Tibial artery (tissue), 4 donors: ENCODE measurements around the gene TGFBR3.

Experiments
- DNase-seq, 2 donors: peaks; one replicate each; pipeline ENCODE4 v3.0.0-alpha.2; 2019
- H3K27ac ChIP-seq, 2 donors: fragments of 200-600 bp; sonication (generic) in 1 of 2; 1 replicate in 1 of 2; 2 replicates in 1 of 2; pipeline ENCODE4 v1.5.1; 2018 to 2019; ENCODE audit warnings: mild to moderate bottlenecking in 1 of 2
- H3K27me3 ChIP-seq, 2 donors: fragments of 200-600 bp; sonication (generic) in 1 of 2; one replicate each; pipeline versions ENCODE4 v1.5.1 to v1.6.0; 2016 to 2019
- H3K36me3 ChIP-seq, 3 donors: fragments of 200-600 bp; sonication (generic) in 2 of 3; one replicate each; pipeline ENCODE4 v1.5.1; 2016 to 2019; ENCODE audit warnings: mild to moderate bottlenecking in 2 of 3
- H3K4me1 ChIP-seq, 4 donors: fragments of 200-600 bp; sonication (generic) in 2 of 4; 1 replicate in 3 of 4; 2 replicates in 1 of 4; pipeline ENCODE4 v1.5.1; 2016 to 2019
- H3K4me3 ChIP-seq, 2 donors: fragments of 200-600 bp; sonication (generic) in 1 of 2; 1 replicate in 1 of 2; 2 replicates in 1 of 2; pipeline ENCODE4 v1.5.1; 2018 to 2019; ENCODE audit warnings: mild to moderate bottlenecking in 2 of 2
- H3K9me3 ChIP-seq, 3 donors: fragments of 200-600 bp; sonication (generic) in 1 of 3; one replicate each; pipeline ENCODE4 v1.5.1; 2016 to 2019
- intact Hi-C: fragments of 100-400 bp; cut with DNase I; formaldehyde crosslinking; loops from one replicate; pipeline ENCODE4 v1.15.0; 2023; ENCODE audit warnings: low total_unique reads
- TF ChIP-seq, protein P1 (sequence below), 2 experiments: fragments of 200-600 bp in 1 of 2; fragments of 450-650 bp in 1 of 2; IDR thresholded peaks; one replicate each; pipeline ENCODE4 v1.5.1; 2017 to 2019; ENCODE audit warnings: antibody characterized with exemption in 2 of 2, mild to moderate bottlenecking in 1 of 2, moderate library complexity in 1 of 2

Gene TGFBR3

DNA sequence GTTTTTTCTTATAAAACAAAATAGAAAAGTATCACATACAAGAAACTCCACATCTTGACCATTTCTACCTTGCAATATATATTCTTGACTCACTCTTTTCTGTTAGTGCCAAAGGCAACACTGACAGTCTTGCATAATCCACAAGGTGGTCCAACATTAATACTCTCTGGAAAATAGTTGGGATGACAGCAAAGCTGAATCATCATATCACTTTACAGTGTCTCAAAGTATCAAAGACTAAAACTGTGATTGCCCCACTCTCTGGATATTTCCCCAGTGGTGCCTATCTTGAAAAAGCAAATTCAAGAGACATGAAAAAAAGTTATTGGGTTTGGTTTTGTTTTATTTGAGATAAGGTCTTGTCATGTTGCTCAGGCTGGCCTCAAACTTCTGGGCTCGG lies 14.6 kb upstream of the TGFBR3 start:
- Histone ChIP-seq H3K27ac (no peak overlapping the region), H3K9me3 (no peaks in the 10 kb centered on the region), H3K4me1 (peaks cover 0 to 14% (median 0%) of the 10 kb centered on the region in 4 donors), H3K4me3 (no peak overlapping the region), H3K36me3 (no peaks in the 10 kb centered on the region), H3K27me3 (no peaks in the 10 kb centered on the region)
- TF ChIP-seq, protein P1, sequence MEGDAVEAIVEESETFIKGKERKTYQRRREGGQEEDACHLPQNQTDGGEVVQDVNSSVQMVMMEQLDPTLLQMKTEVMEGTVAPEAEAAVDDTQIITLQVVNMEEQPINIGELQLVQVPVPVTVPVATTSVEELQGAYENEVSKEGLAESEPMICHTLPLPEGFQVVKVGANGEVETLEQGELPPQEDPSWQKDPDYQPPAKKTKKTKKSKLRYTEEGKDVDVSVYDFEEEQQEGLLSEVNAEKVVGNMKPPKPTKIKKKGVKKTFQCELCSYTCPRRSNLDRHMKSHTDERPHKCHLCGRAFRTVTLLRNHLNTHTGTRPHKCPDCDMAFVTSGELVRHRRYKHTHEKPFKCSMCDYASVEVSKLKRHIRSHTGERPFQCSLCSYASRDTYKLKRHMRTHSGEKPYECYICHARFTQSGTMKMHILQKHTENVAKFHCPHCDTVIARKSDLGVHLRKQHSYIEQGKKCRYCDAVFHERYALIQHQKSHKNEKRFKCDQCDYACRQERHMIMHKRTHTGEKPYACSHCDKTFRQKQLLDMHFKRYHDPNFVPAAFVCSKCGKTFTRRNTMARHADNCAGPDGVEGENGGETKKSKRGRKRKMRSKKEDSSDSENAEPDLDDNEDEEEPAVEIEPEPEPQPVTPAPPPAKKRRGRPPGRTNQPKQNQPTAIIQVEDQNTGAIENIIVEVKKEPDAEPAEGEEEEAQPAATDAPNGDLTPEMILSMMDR (IDR thresholded peaks at IDR 0.05): no peak
- no peak for DNase-seq
- intact Hi-C loops: no loop called here

DNA sequence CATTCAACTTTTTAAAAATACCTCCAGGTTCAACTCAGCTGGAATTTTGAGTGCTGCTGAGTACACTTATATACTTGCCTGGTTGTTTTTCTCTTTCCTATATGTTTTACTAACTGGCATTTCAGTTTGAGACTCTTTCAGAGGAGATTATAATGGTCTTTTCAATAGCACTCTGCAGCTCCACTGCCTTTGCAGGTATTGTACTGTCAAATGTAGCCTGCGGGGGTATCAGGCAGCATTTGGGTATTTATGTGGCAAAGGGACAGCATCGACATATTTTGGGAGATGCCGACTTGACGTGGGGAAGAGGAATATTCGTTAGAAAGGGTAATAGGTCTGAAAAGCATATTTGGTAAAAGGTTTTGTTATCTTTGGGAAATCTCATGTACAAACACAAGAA lies 11.1 kb upstream of the TGFBR3 start:
- TF ChIP-seq, protein P1 (IDR thresholded peaks at IDR 0.05): no peak
- H3K4me3 ChIP-seq: no peak overlapping the region
- H3K36me3 ChIP-seq: no peaks in the 10 kb centered on the region
- intact Hi-C loops: no loop called here
- no peaks in the 10 kb centered on the region for H3K9me3 ChIP-seq
- no peaks in the 10 kb centered on the region for H3K27me3 ChIP-seq
- H3K4me1 ChIP-seq: peaks cover 0 to 11% (median 0%) of the 10 kb centered on the region in 4 donors
- DNase-seq: no peak
- H3K27ac ChIP-seq: no peak overlapping the region

DNA sequence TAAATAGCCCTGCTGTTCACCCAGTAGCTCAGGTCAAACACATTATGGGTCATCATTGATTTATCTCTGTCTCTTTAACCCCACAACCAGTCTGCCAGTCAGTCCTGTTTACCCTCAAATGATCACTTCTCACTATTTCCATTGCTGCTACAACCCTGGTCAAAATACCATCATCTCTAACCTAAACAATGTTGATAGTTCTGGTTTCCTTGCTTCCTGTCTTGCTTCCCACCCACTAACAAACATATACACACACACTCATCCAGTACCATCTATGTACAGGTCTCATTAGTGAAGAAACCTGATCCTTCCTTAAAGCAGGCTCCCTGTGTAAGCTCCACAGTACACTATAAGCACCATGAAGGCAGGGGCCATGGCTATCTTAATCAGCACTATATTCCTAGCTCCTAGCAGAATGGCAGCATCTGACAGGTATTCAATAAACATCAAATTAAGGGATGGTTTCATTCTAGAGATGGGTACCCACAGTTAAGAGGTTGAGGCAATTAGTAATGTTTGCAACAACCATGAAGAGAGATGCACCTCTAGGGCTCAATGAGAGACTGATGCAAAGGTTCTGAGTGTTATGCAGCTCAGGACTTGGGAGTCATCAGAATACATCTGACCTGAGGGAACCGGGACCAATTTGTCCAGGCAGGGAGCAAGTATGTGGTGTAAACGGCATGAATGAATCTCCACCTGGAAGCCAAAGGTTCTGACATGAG lies 10.0 kb upstream of the TGFBR3 start:
- Histone ChIP-seq H3K27ac (no peak overlapping the region), H3K27me3 (no peaks in the 10 kb centered on the region), H3K9me3 (no peaks in the 10 kb centered on the region), H3K4me1 (peaks cover 0 to 21% (median 0%) of the 10 kb centered on the region in 4 donors), H3K4me3 (no peak overlapping the region), H3K36me3 (no peaks in the 10 kb centered on the region)
- DNase-seq: no peak
- TF ChIP-seq, protein P1 (IDR thresholded peaks at IDR 0.05): no peak
- intact Hi-C loops: no loop called here

DNA sequence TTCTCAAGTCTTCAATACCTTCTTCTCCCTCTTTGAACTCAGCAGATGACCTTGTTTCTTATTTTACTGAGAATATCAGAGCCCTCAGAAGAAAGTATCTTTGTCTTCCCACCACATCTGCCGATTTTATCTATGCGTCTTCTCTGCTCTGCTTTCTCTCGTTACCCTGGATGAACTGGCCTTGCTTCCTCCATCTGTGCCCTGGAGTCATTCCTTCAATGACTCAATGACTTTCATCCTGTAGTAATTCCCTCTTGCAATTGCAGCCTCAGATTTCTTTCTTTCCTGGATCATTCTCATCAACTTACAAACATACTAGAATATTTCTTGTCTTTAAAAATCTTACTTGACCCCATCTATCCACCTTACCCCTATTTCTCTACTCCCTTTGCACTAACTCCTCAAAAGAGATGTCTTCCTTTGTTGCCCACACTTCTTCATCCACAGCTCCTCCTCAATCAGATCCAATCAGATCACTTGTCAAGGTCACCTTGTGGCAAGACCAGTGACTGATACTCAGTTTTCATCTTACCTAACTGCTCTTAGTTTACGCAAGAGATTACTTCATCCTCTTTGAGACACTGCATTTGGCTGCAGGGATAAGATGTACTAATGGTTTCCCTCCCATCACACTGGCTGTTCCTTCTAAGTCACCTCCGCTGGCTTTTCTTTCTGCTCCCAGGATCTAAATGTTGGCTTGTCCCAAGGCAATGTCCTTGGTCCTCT lies 8.2 kb upstream of the TGFBR3 start:
- no peak for DNase-seq
- TF ChIP-seq, protein P1 (IDR thresholded peaks at IDR 0.05): no peak
- no peak overlapping the region for H3K27ac ChIP-seq
- H3K4me3 ChIP-seq: no peak overlapping the region
- peaks cover 0 to 18% (median 0%) of the 10 kb centered on the region in 4 donors for H3K4me1 ChIP-seq
- no peaks in the 10 kb centered on the region for H3K36me3 ChIP-seq
- intact Hi-C loops: no loop called here
- no peaks in the 10 kb centered on the region for H3K9me3 ChIP-seq
- no peaks in the 10 kb centered on the region for H3K27me3 ChIP-seq

DNA sequence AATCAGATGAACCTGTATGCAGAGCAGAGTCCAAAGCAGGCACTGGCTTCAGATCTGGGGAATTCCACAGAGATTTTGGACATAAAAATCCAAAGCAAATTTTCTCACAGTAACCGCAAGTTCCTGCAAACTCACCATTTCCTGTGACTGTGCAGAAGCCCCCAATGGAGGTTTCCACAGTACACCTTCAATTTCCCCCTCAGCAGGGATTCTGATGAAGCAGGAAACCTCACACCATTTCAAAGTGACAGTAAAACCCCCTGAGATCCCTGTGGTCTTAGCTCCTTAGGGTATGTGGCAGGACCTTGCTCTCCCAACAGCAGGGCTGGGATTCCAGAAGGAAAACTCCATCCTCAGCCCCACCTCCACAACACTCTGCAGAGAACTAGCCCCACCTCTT lies 6.0 kb upstream of the TGFBR3 start:
- no peak overlapping the region for H3K27ac ChIP-seq
- H3K36me3 ChIP-seq: no peaks in the 10 kb centered on the region

More for the DNA sequence above, 6.0 kb upstream of the TGFBR3 start:
- Histone ChIP-seq H3K27me3 (no peaks in the 10 kb centered on the region), H3K9me3 (no peaks in the 10 kb centered on the region), H3K4me3 (no peak overlapping the region), H3K4me1 (peaks cover 0 to 18% (median 0%) of the 10 kb centered on the region in 4 donors)
- TF ChIP-seq, protein P1 (IDR thresholded peaks at IDR 0.05): no peak
- DNase-seq: no peak
- intact Hi-C loops: no loop called here
